Pons (tissue), 1 donor: ENCODE measurements around the gene DICER1.

Experiments used
- DNase-seq: peaks from one replicate; pipeline ENCODE4 v3.0.0-alpha.2; 2016; ENCODE audit warnings: low spot score

Gene DICER1

GRCh38 chr14:95125915-95126314, 31.4 kb downstream of the DICER1 start:
- DNase-seq, result no peak

DNA sequence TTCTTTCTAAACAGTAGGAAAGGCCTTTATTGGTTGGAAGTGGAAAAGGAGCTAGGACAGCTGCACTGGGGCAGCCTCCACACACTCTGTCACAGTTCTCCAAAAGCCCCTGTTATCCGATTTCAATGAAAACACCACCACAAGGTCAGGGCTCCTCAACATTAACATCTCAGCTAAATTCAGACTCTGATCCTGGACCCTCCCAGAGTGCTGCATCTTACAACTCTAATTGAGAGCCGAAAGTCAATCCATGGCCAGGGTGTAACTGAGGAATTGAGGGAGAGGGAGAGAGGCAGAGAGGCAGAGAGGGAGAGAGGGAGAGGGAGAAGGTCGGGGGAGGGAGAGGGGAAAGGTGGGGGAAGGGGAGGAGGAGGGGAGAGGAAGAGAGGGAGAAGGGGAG, 32.1 kb downstream of the DICER1 start:
- DNase-seq, result no peak

DNA sequence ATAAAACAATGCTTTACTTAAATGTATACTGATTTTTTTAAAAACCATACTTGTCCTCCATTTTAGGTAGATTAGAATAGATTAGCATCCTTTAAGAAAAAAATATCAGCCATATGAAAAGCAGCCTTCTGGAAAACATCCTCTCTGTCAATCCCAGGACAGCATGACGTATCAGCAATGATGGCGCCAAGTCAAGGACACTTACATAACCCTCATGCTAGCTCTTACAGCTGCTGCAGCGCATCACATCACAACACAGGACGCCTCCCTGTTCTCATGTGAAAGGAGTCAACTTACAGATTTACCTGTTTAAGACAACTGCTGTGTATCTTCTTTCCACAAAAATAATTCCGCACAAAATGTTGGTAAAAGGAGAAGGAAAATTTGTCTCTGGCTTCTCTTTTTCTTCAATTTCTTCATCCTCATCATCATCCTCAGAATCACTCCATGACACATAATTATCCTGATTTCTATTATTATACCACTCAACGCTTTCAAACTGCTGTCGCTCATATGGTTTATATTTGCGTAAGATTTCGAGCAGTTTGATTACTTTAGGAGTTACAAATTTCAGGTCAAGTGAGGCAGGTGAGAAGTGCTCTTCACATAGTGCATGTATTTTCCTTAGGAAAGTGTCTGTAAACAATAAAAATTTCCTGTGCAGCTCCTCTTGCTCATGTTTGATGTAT, 33.3 kb downstream of the DICER1 start:
- DNase-seq, result no peak

GRCh38 chr14:95122621-95122945, 34.7 kb downstream of the DICER1 start:
- DNase-seq, result no peak

GRCh38 chr14:95121911-95122620, 35.3 kb downstream of the DICER1 start:
- no peak for DNase-seq

- peak; percentile 99 for DNase-seq
Observed at GRCh38 chr14:95119336-95119735, 38.0 kb downstream of the DICER1 start.

DNA sequence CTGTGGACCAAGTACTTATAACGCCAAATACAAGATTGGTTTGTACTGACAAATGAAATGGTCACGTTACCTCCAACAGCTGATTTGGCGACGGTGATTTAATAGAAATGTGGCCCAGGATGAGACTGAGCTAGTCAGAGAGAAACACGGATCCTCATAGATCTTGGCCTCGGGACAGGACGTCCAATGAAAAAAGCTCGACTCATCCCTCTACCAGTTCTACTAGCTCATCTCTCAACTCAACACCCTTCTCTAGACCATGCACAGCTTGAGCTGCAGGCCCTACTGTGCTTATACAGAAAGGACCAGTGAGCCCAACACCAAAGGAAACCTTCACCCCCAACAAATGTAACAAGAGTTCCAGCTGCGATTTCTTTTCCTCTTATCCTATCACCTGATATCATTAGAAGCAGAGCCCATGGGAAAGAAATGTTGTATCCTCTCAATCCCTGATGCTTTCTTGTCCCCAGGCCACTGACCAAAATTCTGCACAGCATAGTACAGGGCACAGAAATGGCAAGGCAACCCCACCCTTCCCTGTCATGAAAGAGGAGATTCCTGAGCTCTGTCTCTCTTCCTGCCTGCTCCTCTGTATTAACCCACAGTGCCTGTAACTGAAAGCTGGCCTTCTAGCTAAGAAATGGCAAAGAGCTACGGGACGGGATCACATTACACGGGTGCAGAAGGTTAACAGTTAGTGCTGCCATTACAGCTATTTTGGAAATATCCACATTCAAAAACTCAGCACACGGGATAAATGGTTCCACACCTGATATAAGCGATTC, 39.2 kb downstream of the DICER1 start:
- no peak for DNase-seq

DNA sequence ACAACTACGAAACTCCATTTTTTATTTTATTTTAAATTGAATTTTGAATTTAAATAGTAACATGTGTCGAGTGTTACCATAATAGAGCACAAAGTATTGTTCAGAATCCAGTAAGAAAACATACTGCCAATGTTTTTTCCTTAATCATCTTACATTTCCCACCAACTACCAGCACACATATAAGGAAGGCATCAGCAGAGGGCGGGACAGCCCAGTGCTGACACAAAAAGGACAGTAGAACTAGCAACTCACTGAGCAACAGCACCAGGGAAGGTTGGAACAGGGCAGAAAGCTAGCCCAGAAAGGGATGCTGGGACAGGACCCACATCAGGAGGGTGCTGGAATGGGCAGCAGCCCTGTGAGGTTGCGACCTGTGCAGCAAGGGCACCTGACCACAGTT, 43.9 kb downstream of the DICER1 start:
- no peak for DNase-seq

- DNase-seq, result no peak
Observed at GRCh38 chr14:95111507-95112164, 45.7 kb downstream of the DICER1 start.

DNA sequence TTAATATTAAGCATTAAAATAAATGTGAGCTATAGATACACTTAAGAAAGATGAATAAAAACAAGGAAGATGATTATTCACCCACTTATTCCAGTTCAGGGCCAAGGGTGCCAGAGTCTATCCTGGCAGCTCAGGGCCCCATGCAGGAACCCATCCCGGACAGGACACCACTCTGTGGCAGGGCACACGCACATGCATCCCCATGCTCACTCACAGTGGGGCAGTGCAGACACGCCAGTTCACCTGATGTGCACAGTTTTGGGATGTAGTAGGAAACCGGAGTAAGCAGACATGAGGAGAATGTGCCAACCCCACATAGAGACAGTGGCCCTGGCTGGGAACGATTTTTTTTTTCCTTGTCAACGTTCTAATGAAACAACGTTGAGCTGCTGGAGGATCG, 47.2 kb downstream of the DICER1 start:
- no peak for DNase-seq

GRCh38 chr14:95107711-95108110, 49.6 kb downstream of the DICER1 start:
- no peak for DNase-seq

DNA sequence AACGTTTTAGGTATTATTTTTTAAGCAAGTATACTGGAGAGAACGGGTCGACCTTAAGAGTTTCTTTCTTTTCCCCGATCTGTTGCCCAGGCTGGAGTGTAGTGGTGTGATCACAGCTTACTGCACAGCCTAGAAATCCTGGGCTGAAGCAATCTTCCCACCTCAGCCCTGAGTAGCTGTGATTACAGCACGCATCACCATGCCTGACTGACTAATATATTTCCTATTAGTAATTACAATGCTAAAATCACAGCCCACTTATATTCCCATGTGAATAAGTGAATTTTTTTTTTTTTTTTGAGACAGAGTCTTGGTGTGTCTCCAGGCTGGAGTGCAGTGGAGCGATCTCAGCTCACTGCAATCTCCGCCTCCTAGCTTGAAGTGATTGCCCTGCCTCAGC, 50.4 kb downstream of the DICER1 start:
- DNase-seq, result no peak

- no peak for DNase-seq
Observed at GRCh38 chr14:95104911-95105310, 52.4 kb downstream of the DICER1 start.

DNA sequence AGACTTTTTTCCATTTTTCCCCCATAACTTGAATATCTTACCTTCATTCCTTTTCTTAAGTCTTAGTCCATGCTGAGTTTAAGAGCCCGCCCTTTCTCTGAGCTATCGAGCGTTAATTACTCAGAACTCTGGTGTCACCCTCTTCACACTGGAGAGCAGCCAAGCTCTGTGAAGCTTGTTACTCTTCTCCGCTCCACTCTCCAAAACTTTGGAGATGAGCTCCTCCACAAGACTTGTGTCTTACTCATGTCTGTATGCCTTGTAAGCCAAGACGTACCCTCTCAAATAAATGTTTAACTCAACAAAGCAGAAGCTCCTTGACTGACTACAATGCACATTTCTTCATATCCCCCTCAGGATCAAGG, 54.7 kb downstream of the DICER1 start:
- no peak for DNase-seq

GRCh38 chr14:95101736-95102679, 55.3 kb downstream of the DICER1 start:
- no peak for DNase-seq

- peak; percentile 88 for DNase-seq
Observed at GRCh38 chr14:95098984-95099599, 58.2 kb downstream of the DICER1 start.

DNA sequence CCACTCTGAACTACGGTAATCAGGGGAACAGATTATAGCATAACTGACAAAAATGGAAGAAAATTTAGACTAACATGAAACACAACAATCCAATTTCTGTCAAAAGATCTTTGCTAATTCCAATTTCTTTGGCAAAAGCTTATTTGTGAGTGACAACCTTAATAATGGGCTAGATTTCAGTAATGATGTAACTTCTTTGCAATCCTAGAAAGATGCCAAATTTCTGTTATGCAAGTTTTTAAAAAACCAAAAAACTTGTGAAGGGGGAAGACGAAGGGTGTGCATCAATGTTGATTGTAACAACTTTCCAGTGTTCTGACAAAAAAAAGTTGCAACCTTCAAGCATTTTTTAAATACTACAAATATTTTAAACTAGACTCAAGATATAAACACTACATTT, 59.9 kb downstream of the DICER1 start:
- no peak for DNase-seq

GRCh38 chr14:95096476-95096875, 60.9 kb downstream of the DICER1 start:
- DNase-seq, result no peak

DNA sequence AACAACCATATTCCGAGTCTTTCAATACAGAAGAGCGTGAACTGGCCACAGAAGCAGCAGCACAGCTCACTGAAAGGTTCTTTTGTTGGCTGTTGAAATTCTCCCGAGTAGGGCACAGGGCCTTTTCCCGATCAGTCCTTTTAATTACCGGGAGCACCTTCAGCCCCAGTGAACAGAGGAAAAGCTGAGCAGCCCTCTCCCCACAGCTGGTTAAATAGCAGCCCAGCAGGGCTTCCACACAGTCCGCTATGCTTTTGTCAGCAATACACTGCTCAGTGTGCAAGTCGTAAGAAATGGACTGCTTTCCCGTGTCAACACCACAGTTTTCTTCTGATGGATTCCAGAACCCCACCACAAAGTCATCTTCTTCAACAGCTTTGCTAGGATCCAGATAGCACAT, 61.3 kb downstream of the DICER1 start:
- peak; percentile 69 for DNase-seq

GRCh38 chr14:95092723-95093122, 64.6 kb downstream of the DICER1 start:
- no peak for DNase-seq

GRCh38 chr14:95091581-95091980, 65.7 kb downstream of the DICER1 start:
- no peak for DNase-seq
